ENCODE measurements around the gene NDUFAB1.

DNA sequence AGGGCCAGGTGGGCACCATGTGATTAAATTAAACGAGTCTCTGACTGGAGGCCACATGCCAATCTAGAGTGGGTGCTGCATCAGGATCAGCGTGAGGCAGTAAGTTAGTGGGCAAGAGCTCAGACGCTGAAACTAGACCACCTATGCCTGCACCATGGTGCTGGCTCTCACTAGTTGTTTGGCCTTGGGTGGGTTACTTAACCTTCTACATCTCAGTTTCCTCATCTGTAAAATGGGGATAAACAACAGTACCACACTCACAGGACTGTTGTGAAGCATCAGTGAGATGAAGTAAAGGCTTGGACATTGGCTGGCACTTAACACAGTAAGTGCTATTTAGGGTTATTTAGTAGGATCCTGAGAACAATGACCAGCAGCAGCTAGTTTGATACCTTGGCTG lies 5.9 kb downstream of the NDUFAB1 start:
- TF ChIP-seq POLR2A (IDR thresholded peaks at IDR 0.05; ENCODE audit: low read depth, low read length) (no peak), POLR2AphosphoS5 (IDR thresholded peaks at IDR 0.05; ENCODE audit: low read depth, low read length) (no peak), TAF1 (IDR thresholded peaks at IDR 0.05; ENCODE audit: low read depth, low read length) (no peak), POU2F2 (IDR thresholded peaks at IDR 0.05; ENCODE audit: low read depth, low read length) (no peak)
